GM18517 (cell line): ENCODE measurements around the gene AFF2.

Experiments used
- ATAC-seq: cut with Tn5 transposase; IDR thresholded peaks from one replicate; pipeline ENCODE4 v1.9.1; 2021; ENCODE audit warnings: mild to moderate bottlenecking, moderate library complexity; ENCODE audit not compliant: unreplicated experiment

Gene AFF2

GRCh38 chrX:148984238-148984637 is 483.8 kb downstream of the AFF2 start:
- no peak for ATAC-seq

- ATAC-seq = no peak
Measured at GRCh38 chrX:148991502-148991901, 491.1 kb downstream of the AFF2 start.

GRCh38 chrX:148995661-148996060 is 495.2 kb downstream of the AFF2 start:
- ATAC-seq = no peak

GRCh38 chrX:149002320-149002719 is 501.9 kb downstream of the AFF2 start:
- no peak for ATAC-seq

GRCh38 chrX:149003863-149004660 is 503.6 kb downstream of the AFF2 start:
- no peak for ATAC-seq

GRCh38 chrX:149004936-149005335 is 504.5 kb downstream of the AFF2 start:
- no peak for ATAC-seq

- ATAC-seq = no peak
Measured at GRCh38 chrX:149006235-149006634, 505.8 kb downstream of the AFF2 start.

GRCh38 chrX:149007423-149007822 is 507.0 kb downstream of the AFF2 start:
- ATAC-seq = no peak

- no peak for ATAC-seq
Measured at GRCh38 chrX:149010013-149010852, 509.8 kb downstream of the AFF2 start.

GRCh38 chrX:149010853-149011224 is 510.4 kb downstream of the AFF2 start:
- no peak for ATAC-seq

- no peak for ATAC-seq
Measured at GRCh38 chrX:149013081-149013480, 512.7 kb downstream of the AFF2 start.

GRCh38 chrX:149021159-149021558 is 520.7 kb downstream of the AFF2 start:
- ATAC-seq = no peak

- ATAC-seq = no peak
Measured at GRCh38 chrX:149022485-149022884, 522.1 kb downstream of the AFF2 start.

GRCh38 chrX:149032449-149032848 is 532.0 kb downstream of the AFF2 start:
- no peak for ATAC-seq

- ATAC-seq = no peak
Measured at GRCh38 chrX:149036086-149036485, 535.7 kb downstream of the AFF2 start.

GRCh38 chrX:149037281-149037870 is 537.0 kb downstream of the AFF2 start:
- ATAC-seq = no peak

- no peak for ATAC-seq
Measured at GRCh38 chrX:149039057-149039456, 538.6 kb downstream of the AFF2 start.

GRCh38 chrX:149040873-149041535 is 540.6 kb downstream of the AFF2 start:
- ATAC-seq = no peak

- ATAC-seq = no peak
Measured at GRCh38 chrX:149043401-149043800, 543.0 kb downstream of the AFF2 start.

GRCh38 chrX:149044471-149044870 is 544.1 kb downstream of the AFF2 start:
- no peak for ATAC-seq

- ATAC-seq = no peak
Measured at GRCh38 chrX:149045645-149046210, 545.3 kb downstream of the AFF2 start.
